NCI-H2171 (cell line): ENCODE measurements around the gene NAV3.
A peak's percentile ranks its signal among the peaks of the same experiment; 100 is the strongest.
"Not testable (repeated sequence)": the region's sequence is repeated elsewhere in the genome, so short reads cannot be mapped to it uniquely, and the experiment has no call there.

Experiments used
- DNase-seq: peaks from one replicate; lab custom pipeline; 2025; lab: John Stamatoyannopoulos, UW

The NAV3 gene

DNA sequence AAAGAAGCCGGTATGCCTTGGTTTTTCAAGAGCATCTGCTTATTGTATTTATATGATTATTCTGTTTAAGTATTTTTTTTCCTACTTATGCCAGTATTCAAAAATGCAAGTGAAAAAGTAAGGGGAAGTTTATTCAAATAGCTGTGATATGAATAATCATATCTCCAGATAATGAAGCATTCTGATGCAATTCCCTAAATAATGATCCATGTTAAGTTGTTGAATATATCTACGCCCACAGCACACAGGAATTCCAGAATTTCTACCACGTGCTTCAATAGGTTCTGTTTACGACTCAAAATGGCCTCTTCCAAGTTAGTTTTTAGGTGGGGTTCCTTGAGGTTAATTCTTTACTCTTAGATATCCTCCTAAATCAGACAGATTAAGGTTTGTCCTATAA lies 208.3 kb downstream of the NAV3 start:
- DNase-seq, result no peak

DNA sequence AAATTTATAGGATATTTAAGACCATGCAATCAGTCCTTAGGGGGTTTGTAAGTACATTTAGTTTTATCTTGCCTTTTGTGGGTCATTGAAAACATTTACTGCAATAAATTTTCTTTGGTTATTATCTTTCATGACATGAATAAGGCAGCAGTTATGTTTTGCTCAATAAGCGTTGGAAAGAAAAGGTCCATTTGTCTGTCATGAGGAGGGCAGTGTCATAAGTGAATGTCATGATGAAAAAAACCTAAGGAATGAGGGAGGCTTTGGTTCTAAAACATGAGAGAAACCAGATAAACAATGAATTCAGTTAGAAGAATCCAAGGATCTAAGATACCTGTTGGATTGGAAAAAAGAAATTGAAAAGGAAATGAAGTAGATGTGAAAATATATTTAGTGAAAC lies 209.4 kb downstream of the NAV3 start:
- no peak for DNase-seq

DNA sequence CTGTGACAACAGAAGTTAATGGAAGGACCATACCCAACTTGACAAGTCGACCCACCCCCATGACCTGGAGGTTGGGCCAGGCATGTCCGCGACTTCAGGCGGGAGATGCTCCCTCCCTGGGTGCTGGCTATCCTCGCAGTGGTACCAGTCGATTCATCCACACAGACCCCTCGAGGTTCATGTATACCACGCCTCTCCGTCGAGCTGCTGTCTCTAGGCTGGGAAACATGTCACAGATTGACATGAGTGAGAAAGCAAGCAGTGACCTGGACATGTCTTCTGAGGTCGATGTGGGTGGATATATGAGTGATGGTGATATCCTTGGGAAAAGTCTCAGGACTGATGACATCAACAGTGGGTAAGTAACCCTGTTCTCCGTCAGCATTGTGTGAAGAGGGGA lies 220.1 kb downstream of the NAV3 start:
- no peak for DNase-seq

DNA sequence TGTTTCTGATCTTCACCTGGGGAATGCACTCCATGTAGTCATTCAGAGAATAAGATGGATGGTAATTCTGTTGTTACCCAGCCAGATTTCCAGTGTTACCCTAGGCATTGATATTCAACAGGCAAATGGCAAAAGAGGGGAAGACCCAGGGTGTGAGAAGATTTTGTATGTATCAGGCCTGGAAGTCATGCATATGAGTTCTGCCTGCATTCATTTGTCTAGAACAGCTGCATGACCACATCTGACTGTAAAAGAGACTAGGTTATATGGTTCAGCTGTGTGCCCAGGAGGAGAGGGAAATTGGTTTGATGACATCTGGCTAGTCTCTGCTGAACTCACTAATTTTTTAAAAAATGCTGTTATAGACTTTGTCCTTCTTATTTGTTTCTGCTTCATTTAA lies 224.9 kb downstream of the NAV3 start:
- no peak for DNase-seq

DNA sequence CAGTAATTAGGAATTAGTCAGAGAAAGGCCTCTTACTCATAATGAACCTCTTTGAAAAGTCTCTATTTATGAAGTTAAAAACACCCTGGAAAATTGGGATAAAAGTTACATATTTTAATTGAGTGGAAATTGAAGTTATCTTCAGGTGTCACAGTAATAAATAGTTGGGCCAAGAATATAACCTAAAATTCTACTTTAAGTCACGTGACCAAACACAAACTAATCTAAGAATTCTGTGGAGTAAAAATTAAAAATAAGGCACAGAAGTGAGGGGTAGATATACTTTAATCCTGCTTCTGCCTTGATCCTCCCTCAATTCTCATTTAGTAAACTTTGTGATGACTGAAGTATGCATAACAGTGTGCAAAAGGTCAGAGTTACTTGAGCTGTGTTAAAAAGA lies 226.4 kb downstream of the NAV3 start:
- DNase-seq, result no peak

DNA sequence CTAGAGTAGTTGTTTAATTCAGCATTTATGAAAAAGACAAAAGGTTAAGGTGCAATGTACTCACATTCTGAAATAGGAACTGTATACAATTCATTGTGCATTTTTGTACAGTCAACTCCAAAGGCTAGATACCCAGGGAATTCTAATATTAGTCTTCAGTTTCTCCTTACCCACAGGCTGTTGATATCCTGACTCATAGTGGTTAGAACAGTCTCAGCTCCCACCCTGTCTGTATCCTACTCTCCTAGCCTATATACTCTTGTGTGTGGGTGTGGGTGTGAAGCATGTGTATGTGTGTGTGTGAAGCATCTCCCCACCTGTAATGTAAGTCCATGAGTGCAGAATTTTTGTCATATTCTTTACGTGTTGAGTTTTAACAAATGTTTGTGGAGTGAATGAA lies 229.5 kb downstream of the NAV3 start:
- no peak for DNase-seq

DNA sequence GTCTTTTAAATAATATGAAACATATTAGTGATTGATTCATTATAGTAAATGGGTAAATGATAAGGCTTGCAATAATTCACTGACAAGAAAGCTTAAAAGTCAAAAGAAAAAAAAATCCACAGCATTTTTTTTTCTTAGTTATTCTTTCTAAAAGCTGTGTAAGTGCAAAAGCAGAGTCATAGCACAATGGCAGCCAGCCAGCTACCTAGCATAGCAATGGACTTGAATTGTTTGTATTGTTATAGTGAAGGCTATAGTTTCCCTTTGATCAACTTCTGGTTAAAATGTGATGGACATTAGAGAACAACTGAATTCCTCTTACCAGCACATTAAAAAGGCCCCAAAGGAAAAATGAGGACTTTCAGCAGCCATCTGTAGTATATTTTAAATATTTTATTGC lies 232.1 kb downstream of the NAV3 start:
- DNase-seq, result no peak

DNA sequence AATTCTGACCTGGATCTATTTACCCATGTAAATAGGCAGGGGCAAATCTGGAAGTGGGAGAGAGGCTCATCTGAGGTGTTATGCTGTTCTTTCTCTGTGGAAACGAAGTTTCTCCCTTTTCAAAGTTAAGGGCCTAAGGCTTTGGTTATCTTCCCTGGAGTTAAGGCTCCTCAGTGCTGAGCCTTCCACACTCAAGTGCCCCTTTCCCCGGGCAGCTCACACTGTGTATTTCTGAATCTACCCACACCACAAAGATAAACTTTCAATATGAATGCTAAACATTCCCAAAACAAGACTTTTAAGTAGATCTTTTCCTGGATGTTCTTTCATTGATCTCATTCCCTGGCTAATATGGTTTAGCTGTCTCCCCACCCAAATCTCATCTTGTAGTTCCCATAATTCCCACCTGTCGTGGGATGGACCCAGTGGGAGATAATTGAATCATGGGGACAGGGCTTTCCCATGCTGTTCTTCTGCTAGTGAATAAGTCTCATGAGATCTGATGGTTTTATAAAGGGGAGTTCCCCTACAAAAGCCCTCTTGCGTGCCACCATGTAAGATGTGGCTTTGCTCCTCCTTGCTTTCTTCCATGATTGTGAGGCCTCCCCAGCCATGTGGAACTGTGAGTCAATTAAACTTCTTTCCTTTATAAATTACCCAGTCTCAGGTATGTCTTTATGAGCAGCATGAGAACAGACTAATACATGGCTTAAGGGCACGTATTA lies 251.1 kb downstream of the NAV3 start:
- no peak for DNase-seq

DNA sequence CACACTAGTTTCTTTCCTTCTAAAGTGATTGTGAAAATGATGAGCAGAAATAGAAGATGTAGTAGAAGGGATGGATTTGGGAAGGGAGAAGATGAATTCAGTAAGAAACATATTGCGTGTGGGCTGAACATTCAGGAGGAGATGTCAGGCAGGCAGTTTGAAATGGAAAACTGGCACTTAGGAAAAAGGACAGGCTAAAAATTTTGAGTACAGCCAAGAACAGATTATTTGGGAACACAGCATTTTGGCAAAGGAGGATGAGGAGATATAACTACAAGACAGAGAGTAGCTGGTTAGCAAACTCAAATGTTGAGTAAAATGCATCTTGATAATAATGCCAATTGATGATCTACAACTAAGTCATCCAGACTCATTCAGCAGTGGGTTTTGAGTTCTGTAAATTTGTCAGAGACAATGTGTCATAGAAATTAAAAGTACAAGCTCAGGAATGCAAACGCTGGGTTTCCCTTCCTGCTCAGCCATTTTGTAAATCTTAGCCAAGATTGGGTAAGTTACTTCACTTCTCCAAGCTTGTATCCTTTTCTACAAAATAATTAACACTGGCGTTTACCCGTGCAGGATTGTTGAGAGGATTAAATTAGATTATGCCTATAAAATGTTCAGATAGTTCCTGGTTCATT lies 255.0 kb downstream of the NAV3 start:
- DNase-seq, result no peak

DNA sequence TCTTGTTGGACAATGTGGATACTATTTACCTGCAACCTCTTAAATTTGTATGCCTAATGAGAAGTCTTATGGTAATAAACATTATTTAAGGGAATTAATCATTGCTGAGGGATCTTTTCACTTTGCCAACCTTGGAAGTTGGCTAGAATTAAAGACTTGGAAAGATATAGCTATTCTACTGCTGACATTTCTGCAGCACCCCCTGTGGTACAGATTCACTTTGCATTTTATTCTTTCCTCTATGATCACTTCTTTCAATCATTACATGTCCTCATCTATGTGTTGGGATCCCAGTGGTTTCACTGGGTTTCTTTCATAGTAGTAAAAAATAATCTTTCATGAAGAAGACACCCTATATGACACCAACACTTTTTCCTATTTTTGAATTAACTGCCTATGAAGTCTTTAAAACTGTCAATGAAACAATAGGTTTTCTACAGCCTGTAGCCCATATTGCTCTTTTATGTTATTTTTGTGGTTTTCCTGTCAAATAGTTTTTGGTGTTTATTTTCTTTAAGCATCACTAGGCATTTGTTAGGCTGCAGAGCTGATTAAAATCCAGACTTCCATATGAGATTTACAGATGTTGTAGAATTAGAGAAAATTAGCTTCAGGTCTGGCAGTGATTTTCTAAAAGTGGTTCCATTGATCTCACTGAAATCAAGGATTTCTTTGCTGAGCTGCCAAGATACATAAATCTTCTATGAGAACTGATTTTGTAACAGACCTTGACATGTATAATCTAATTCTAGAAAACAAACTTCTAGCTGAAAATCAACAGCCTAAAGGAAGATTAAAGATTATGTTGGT lies 256.1 kb downstream of the NAV3 start:
- DNase-seq, result no peak

DNA sequence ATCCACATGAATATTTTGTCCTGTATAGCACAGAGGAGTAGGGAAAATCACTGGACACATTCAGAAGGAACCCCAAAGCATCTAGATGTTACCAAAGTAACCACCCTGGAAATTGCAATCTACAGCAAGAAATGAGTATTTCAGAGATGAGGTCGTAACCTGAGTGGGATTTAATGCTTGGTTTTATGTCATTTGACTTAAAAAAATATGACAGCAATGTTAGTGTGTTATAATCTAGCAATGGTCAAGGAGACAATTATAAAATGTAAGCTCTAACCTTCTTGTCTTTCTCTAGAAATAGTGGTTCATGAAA lies 256.6 kb downstream of the NAV3 start:
- no peak for DNase-seq

DNA sequence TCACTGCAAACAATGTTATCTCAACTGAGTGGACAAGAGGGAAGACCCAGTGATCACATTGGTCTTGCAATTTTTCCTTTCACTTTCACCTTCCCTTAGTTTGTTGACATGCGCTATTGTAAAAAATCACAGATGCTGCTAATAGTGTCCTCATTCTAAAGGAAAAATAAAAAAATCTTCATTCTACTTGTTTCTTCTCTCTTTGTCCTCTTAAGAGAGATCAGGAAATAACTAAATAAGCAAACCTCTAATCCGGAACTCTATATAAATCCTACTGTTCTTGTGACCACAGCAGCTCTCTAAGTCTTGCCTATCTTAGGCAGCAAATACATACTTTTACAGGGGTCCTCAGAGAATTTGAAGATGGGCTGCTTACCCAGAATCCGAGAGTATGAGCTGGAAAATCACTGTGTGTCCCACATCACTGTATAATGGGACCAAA lies 257.7 kb downstream of the NAV3 start:
- no peak for DNase-seq

DNA sequence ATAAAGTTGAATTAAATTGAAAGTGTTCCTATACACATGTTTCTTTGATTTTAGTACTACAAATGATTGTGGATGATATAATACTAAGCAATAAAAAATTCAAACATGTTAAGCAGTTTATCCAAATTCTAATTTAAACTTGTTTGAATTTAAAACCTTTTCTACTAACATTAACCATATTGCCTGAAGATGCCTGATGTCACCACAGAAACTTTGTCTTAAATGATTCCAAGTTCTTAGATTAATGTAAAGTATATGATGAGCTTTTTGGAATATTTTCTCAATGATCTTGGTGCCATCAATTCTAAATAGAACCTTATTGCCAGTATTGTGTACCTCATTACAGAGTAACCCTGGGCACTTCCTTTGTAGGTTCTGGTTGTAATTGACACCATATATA lies 259.6 kb downstream of the NAV3 start:
- no peak for DNase-seq

DNA sequence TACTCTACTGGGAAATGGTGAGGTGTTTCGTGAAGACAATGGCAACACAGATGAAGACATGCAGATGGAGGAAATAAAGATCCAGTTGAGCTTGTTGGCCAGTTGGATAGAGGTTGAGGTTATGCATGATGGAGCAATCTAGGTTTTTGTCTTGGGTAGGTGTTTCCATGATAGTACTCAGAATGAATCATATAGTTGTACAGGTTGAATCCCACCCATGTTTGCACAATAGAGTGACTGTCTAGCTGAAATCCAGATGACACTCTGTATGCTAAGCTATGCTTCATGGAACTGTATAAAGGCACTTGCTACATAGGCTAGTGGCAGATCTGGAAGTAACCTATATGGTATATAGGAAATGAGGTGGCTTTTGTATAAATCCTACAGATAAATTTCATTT lies 264.9 kb downstream of the NAV3 start:
- no peak for DNase-seq

DNA sequence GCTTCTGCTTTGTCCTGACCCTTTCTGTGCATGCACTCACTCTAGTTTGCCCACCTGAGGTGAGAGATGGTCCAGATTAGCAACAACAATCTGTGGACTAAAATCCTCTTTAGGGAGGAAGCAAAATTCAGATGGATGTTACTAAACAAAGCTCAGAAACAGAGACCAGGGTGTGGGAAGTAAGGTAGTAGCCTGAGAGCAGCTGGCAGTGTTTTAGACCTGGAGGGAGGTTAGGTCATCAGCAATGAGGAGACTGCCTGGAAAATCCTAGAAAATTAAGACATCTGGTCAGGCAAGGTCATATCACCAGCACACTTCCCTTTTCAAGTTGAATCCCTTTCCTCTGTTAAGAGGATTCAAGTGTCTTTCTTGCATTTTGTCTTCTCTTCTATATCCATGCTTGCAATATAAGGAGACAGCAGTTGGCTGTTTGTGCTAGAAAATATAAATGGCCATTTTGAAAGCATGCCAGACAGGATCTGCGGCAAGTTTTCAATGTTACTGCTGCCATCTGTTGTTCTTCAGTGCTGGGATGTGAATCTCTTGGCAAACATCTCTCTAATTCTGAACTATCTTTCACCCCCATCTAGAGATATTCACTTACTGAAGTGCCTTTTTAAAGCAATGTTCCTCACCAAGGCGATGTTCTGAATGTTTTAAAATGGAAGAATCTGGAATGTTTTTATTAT lies 266.4 kb downstream of the NAV3 start:
- DNase-seq, result peak; percentile 81

DNA sequence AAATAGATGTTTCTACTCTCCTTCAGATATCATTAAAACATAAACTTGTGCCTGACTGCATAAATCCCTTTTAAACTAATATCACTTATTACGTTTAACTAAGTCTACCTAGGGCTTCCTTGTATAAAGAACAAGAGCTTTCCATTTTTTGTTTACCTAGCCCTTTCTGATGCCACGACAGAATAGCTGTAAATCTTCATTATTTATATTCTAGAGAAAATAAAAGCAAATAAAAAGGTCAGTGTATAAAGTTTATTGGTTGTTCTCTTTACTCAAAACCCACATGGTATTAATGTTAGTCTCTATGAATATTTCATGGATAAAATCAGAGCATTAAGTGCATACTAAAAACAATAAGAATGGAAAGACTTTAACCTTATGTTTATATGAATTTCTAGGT lies 269.1 kb downstream of the NAV3 start:
- no peak for DNase-seq

DNA sequence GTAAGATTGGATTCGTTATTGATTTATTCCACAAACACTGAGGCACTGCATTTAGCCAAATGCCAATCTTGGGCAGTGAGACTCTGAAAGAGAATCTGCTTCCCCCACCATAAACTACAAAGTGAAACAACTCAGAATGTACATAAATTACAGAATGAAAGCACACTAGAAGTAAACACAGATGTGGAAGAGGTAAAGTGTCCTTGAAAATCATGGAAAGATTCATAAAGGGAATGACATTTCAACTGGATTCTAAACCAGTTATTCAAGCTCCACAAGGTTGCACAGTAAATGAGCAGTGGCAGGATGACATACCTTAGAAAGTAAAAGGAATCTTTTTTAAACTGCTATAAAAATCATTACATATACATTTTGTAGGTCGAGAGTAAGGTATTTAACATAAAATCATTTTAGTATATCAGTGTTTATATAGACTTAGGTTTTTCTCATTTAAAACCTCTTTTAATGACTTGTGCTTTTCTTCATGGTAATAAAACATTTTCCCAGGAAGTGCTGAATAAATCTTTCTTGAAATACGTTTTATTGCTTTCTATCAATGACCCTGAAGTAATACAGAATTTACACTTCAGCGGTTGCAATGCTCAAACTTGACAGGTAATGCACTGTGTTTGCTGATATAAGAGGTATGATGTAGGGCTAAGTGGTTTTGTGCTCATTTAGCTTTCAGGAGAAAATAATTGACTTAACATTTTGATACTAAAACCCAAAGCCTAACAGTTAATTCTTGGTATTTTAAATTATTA lies 270.6 kb downstream of the NAV3 start:
- no peak for DNase-seq

DNA sequence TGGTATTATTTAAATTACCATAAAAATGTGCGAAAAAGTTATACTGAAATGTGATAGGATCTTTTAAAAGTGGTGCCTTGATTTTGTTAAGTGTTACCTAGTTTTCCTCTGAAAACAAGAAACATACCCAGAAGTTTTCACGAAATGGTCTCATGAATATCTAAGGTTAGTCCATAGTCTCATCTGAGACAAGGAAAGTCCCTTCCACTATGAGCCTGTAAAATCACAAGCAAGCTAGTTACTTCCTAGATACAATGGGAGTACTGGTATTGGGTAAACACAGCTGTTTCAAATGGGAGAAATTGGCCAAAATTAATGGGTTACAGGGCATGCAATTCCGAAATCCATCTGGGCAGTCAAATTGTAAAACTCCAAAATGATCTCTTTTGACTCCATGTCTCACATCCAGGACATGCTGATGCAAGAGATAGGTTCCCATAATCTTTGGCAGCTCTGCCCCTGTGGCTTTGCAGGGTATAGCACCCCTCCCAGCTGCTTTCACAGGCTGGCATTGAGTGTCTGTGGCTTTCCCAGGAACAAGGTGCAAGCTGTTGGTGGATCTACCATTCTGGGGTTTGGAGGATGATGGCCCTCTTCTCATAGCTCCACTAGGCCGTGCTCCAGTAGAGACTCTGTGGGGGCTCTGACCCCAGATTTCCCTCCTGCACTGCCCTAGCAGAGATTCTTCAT lies 271.4 kb downstream of the NAV3 start:
- DNase-seq, result no peak

DNA sequence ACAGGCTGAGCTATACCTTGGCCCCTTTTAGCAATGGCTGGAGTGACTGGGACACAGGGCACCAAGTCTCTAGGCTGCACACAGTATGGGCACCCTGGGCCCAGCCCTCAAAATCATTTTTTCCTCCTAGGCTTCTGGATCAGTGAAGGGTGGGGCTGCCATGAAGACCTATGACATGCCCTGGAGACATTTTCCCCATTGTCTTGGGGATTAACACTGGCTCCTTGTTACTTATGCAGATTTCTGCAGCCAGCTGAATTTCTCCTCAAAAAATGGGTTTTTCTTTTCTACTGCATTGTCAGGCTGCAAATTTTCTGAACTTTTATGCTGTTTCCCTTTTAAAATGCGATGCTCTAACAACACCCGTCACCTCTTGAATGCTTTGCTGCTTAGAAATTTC lies 272.1 kb downstream of the NAV3 start:
- not testable (repeated sequence) for DNase-seq

DNA sequence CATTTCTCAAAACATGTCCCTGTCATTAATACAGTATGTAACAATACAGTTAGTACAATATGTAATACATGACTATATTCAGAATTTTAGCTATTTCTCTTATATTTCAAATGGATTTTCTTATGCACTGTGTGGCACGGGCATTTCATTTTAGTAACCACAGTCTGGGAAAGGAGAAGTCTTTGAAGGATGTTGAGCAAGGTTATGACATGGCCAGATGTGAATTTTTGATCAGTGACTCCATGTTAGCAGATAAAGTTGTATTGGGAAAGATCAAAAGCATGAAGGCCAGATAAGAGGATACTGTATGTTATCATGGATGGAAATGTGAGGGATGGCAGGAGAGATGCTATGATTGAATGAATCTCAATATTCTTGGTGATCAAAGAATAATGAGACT lies 285.2 kb downstream of the NAV3 start:
- no peak for DNase-seq

DNA sequence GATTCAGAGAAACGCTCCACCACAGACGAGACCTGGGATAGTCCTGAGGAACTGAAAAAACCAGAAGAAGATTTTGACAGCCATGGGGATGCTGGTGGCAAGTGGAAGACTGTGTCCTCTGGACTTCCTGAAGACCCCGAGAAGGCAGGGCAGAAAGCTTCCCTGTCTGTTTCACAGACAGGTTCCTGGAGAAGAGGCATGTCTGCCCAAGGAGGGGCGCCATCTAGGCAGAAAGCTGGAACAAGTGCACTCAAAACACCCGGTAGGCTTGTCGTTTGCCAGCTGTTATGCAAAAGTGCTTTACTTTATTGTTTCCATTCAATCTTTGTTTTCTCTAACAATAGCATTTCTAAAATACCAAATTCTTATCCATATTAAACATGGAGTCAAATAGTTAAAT lies 287.3 kb downstream of the NAV3 start:
- DNase-seq, result no peak
